MCF 10A (cell line): ENCODE measurements around the gene NKX6-2. TPM values are rescaled to one million over a fixed set of nuclear protein-coding genes. Genes with fewer than 3 reads are reported as not detected.

Source experiments
- BruUV-seq: library from RNA; stranded (reverse); fragments of 400-500 nt; replicated peaks from 2 replicates; lab custom pipeline; 2021; lab: Mats Ljungman, UMichigan
- CTCF ChIA-PET: fragments of 300-600 bp; sonication (Branson Sonifier 250); formaldehyde crosslinking; extraction: SDS; loops from one replicate; lab custom pipeline; 2021; ENCODE audit warnings: antibody characterized with exemption, inconsistent platforms; lab: Yijun Ruan, JAX
- POLR2A ChIA-PET: fragments of 300-600, 350-650 bp; sonication (Branson Sonifier 250); formaldehyde crosslinking; extraction: SDS; loops from one replicate; lab custom pipeline; 2020; ENCODE audit warnings: antibody characterized with exemption, inconsistent platforms; lab: Yijun Ruan, JAX
- DNase-seq: peaks from one replicate; pipeline ENCODE4 v3.0.0-alpha.2; 2018; ENCODE audit not compliant: unreplicated experiment
- H3K27ac Mint-ChIP-seq: one replicate; pipeline ENCODE4 v1.8.0; 2022; ENCODE audit warnings: mild to moderate bottlenecking, low read depth, mixed read lengths; ENCODE audit not compliant: unreplicated experiment
- H3K27me3 Mint-ChIP-seq: one replicate; pipeline ENCODE4 v1.8.0; 2022; ENCODE audit warnings: mixed read lengths; ENCODE audit not compliant: insufficient read depth, unreplicated experiment
- H3K36me3 Mint-ChIP-seq: one replicate; pipeline ENCODE4 v1.8.0; 2022; ENCODE audit warnings: mild to moderate bottlenecking, moderate library complexity, mixed read lengths; ENCODE audit not compliant: insufficient read depth, unreplicated experiment
- H3K4me1 Mint-ChIP-seq: one replicate; pipeline ENCODE4 v1.8.0; 2022; ENCODE audit warnings: mixed read lengths; ENCODE audit not compliant: insufficient read depth, unreplicated experiment
- H3K4me3 Mint-ChIP-seq: one replicate; pipeline ENCODE4 v1.8.0; 2022; ENCODE audit warnings: mild to moderate bottlenecking, moderate library complexity, mixed read lengths; ENCODE audit not compliant: unreplicated experiment
- H3K9me3 Mint-ChIP-seq: one replicate; pipeline ENCODE4 v1.8.0; 2022; ENCODE audit warnings: mixed read lengths; ENCODE audit not compliant: unreplicated experiment
- CTCF ChIP-seq: fragments of 200-600 bp; IDR thresholded peaks from one replicate; pipeline ENCODE4 v1.8.0; 2022; ENCODE audit warnings: antibody characterized with exemption, mild to moderate bottlenecking; ENCODE audit not compliant: unreplicated experiment
- intact Hi-C: fragments of 100-400 bp; cut with micrococcal nuclease; formaldehyde crosslinking; loops from 2 replicates; pipeline ENCODE4 v1.14.1; 2022
- total RNA-seq: library from RNA; stranded (reverse); gene quantifications from 2 replicates; pipeline ENCODE4 v1.2.3, GENCODE V29; 2022

NKX6-2 gene
- total RNA-seq, 1 experiment from 2014 or later, result not detected

GRCh38 chr10:132737390-132738048, 48.4 kb downstream of the NKX6-2 start:
- no peaks in the 10 kb centered on the region for H3K9me3 Mint-ChIP-seq
- intact Hi-C loops, result no loop called here
- DNase-seq, result no peak
- H3K36me3 Mint-ChIP-seq, result peaks cover 21% of the 10 kb centered on the region
- BruUV-seq, result no TSS peak
- H3K4me3 Mint-ChIP-seq, result no peak overlapping the region
- ChIA-PET POLR2A (no interaction called here), CTCF (no interaction called here)
- no peaks in the 10 kb centered on the region for H3K27me3 Mint-ChIP-seq
- H3K4me1 Mint-ChIP-seq, result no peaks in the 10 kb centered on the region
- no peak for TF ChIP-seq CTCF
- H3K27ac Mint-ChIP-seq, result no peak overlapping the region

GRCh38 chr10:132735923-132736391, 50.0 kb downstream of the NKX6-2 start:
- Mint-ChIP-seq H3K27ac (no peak overlapping the region), H3K4me1 (no peaks in the 10 kb centered on the region), H3K27me3 (no peaks in the 10 kb centered on the region), H3K4me3 (no peak overlapping the region), H3K36me3 (peaks cover 21% of the 10 kb centered on the region), H3K9me3 (no peaks in the 10 kb centered on the region)
- TF ChIP-seq CTCF, result no peak
- BruUV-seq, result no TSS peak
- no peak for DNase-seq
- ChIA-PET CTCF (no interaction called here), POLR2A (no interaction called here)
- intact Hi-C loops, result no loop called here

GRCh38 chr10:132735341-132735775, 50.6 kb downstream of the NKX6-2 start:
- H3K27ac Mint-ChIP-seq, result no peak overlapping the region
- no peaks in the 10 kb centered on the region for H3K27me3 Mint-ChIP-seq
- peaks cover 21% of the 10 kb centered on the region for H3K36me3 Mint-ChIP-seq
- no TSS peak for BruUV-seq
- no peaks in the 10 kb centered on the region for H3K9me3 Mint-ChIP-seq
- DNase-seq, result no peak
- no peaks in the 10 kb centered on the region for H3K4me1 Mint-ChIP-seq
- no peak overlapping the region for H3K4me3 Mint-ChIP-seq
- intact Hi-C loops, result no loop called here
- TF ChIP-seq CTCF, result no peak
- ChIA-PET POLR2A (no interaction called here), CTCF (no interaction called here)

DNA sequence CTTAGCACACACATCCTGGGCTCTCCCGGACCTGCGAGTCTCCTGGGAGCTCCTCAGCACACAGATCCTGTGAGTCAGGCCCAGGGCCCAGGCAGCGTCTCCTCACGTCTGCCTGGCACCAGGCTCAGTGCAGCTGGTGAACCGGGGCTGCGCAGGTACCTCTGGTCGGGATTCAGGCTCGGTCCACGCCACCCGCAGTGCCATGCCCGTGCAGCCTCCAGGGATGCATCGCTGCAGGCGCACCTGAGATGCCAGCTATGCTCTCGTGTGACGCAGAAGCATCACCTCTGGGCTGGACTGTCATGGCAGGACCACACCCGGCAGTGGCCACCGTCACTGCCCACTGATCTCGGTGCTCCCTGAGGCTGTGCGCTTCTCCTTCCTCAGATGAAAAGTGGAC, 52.0 kb downstream of the NKX6-2 start:
- BruUV-seq, result no TSS peak
- Mint-ChIP-seq H3K4me1 (no peaks in the 10 kb centered on the region), H3K36me3 (peaks cover 18% of the 10 kb centered on the region), H3K4me3 (no peak overlapping the region), H3K9me3 (no peaks in the 10 kb centered on the region), H3K27ac (no peak overlapping the region), H3K27me3 (no peaks in the 10 kb centered on the region)
- POLR2A ChIA-PET, result no interaction called here
- intact Hi-C loops, result no loop called here
- no peak for DNase-seq
- CTCF ChIA-PET, result interaction anchor here (0.7 to 1.3 kb wide), 2 partner anchors 79 to 169 kb away, joined by 3 to 4 read pairs; no protein-coding TSS in a partner anchor
- no peak for TF ChIP-seq CTCF

Other genes starting within 250 kb of the NKX6-2 start
- 14.2 and 14.7 TPM in 2 replicates for gene INPP5A, start 248.4 kb downstream of the NKX6-2 start, total RNA-seq
- gene CFAP46, start 156.4 kb upstream of the NKX6-2 start, total RNA-seq, result 0.12 and 0.33 TPM in 2 replicates